WTC11 (cell line): ENCODE data around the gene OR2L8.

Experiments
- ARID4B ChIP-seq: sonication (generic); formaldehyde crosslinking; IDR thresholded peaks from 2 replicates; pipeline ENCODE4 v1.8.0; 2023; ENCODE audit warnings: missing genetic modification reagents, mild to moderate bottlenecking, borderline replicate concordance
- ATF1 ChIP-seq: sonication (generic); formaldehyde crosslinking; IDR thresholded peaks from 2 replicates; pipeline ENCODE4 v1.8.1; 2023; ENCODE audit warnings: mild to moderate bottlenecking, moderate library complexity, missing genetic modification reagents
- ESRRA ChIP-seq: sonication (generic); formaldehyde crosslinking; IDR thresholded peaks from 2 replicates; pipeline ENCODE4 v1.8.1; 2022; ENCODE audit warnings: mild to moderate bottlenecking, missing genetic modification reagents, borderline replicate concordance
- JUN ChIP-seq: sonication (generic); formaldehyde crosslinking; IDR thresholded peaks from 2 replicates; pipeline ENCODE4 v1.8.0; 2023; ENCODE audit warnings: mild to moderate bottlenecking, missing genetic modification reagents
- SP1 ChIP-seq: sonication (generic); formaldehyde crosslinking; conservative IDR thresholded peaks from 2 replicates; pipeline ENCODE4 v1.8.1; 2022; ENCODE audit warnings: missing genetic modification reagents
- USF2 ChIP-seq: sonication (generic); formaldehyde crosslinking; IDR thresholded peaks from 2 replicates; pipeline ENCODE4 v1.8.1; 2023; ENCODE audit warnings: mild to moderate bottlenecking, missing genetic modification reagents, moderate library complexity
- ZNF263 ChIP-seq: sonication (generic); formaldehyde crosslinking; IDR thresholded peaks from 2 replicates; pipeline ENCODE4 v1.8.1; 2022; ENCODE audit warnings: low read depth, mild to moderate bottlenecking, moderate library complexity, missing genetic modification reagents
- TF ChIP-seq, protein P1 (sequence below): fragments of 200-600 bp; IDR thresholded peaks from 2 replicates; pipeline ENCODE4 v1.8.0; 2022; ENCODE audit warnings: antibody characterized with exemption
- TF ChIP-seq, protein P2 (sequence below): sonication (generic); formaldehyde crosslinking; IDR thresholded peaks from 2 replicates; pipeline ENCODE4 v1.8.0; 2022; ENCODE audit warnings: missing genetic modification reagents

DNA sequence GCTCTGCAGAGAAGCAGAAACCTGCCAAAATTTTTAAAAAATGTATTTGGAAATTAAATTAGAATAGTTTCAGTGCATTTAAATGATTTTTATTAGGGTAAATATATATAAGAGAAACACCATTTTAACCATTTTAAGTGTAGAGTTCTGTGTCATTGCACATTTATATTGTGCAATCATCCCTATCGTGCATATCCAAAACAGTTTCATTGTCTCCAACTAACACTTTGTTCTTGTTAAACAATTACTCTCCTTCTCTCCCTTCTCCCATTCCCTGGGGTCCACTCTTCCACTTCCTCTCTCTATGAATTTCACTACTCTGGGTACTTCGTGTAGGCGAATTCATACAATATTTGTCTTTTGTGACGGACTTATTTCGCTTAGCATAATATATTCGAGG, 6.0 kb upstream of the OR2L8 start:
- TF ChIP-seq, protein P1, sequence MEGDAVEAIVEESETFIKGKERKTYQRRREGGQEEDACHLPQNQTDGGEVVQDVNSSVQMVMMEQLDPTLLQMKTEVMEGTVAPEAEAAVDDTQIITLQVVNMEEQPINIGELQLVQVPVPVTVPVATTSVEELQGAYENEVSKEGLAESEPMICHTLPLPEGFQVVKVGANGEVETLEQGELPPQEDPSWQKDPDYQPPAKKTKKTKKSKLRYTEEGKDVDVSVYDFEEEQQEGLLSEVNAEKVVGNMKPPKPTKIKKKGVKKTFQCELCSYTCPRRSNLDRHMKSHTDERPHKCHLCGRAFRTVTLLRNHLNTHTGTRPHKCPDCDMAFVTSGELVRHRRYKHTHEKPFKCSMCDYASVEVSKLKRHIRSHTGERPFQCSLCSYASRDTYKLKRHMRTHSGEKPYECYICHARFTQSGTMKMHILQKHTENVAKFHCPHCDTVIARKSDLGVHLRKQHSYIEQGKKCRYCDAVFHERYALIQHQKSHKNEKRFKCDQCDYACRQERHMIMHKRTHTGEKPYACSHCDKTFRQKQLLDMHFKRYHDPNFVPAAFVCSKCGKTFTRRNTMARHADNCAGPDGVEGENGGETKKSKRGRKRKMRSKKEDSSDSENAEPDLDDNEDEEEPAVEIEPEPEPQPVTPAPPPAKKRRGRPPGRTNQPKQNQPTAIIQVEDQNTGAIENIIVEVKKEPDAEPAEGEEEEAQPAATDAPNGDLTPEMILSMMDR = no peak
- TF ChIP-seq, protein P2, sequence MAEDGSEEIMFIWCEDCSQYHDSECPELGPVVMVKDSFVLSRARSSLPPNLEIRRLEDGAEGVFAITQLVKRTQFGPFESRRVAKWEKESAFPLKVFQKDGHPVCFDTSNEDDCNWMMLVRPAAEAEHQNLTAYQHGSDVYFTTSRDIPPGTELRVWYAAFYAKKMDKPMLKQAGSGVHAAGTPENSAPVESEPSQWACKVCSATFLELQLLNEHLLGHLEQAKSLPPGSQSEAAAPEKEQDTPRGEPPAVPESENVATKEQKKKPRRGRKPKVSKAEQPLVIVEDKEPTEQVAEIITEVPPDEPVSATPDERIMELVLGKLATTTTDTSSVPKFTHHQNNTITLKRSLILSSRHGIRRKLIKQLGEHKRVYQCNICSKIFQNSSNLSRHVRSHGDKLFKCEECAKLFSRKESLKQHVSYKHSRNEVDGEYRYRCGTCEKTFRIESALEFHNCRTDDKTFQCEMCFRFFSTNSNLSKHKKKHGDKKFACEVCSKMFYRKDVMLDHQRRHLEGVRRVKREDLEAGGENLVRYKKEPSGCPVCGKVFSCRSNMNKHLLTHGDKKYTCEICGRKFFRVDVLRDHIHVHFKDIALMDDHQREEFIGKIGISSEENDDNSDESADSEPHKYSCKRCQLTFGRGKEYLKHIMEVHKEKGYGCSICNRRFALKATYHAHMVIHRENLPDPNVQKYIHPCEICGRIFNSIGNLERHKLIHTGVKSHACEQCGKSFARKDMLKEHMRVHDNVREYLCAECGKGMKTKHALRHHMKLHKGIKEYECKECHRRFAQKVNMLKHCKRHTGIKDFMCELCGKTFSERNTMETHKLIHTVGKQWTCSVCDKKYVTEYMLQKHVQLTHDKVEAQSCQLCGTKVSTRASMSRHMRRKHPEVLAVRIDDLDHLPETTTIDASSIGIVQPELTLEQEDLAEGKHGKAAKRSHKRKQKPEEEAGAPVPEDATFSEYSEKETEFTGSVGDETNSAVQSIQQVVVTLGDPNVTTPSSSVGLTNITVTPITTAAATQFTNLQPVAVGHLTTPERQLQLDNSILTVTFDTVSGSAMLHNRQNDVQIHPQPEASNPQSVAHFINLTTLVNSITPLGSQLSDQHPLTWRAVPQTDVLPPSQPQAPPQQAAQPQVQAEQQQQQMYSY (CRISPR knock-in tag) = no peak
- TF ChIP-seq ESRRA (CRISPR knock-in tag) = no peak
- TF ChIP-seq ZNF263 = no peak
- no peak for TF ChIP-seq ARID4B (CRISPR knock-in tag)
- no peak for TF ChIP-seq ATF1
- no peak for TF ChIP-seq USF2 (CRISPR knock-in tag)
- TF ChIP-seq JUN (CRISPR knock-in tag) = no peak
- TF ChIP-seq SP1 = no peak
